K562 (cell line): ENCODE measurements around the gene ZBTB7A. TPM values are rescaled to one million over a fixed set of nuclear protein-coding genes. Genes with fewer than 3 reads are reported as not detected.

Source experiments
- CCNT2 ChIP-seq: IDR thresholded peaks from 2 replicates; pipeline ENCODE4 v1.6.1; 2011; ENCODE audit warnings: borderline replicate concordance, low read depth, mild to moderate bottlenecking, moderate library complexity, mixed read lengths, low read length; ENCODE audit not compliant: insufficient read length; ENCODE audit errors: extremely low read depth
- CXXC5 ChIP-seq: fragments of 250-450 bp; sonication (Bioruptor Pico); IDR thresholded peaks from 2 replicates; pipeline ENCODE4 v1.8.0; 2022; ENCODE audit warnings: inconsistent platforms, mild to moderate bottlenecking, moderate library complexity
- EGR1 ChIP-seq: fragments of 450-650 bp; conservative IDR thresholded peaks from 2 replicates; pipeline ENCODE4 v1.6.1; 2017; ENCODE audit warnings: mild to moderate bottlenecking
- GABPA ChIP-seq: fragments of 200-800 bp; sonication (Bioruptor generic); conservative IDR thresholded peaks from 2 replicates; pipeline ENCODE4 v1.6.1; 2016; ENCODE audit warnings: low read depth, missing genetic modification characterization, missing compliant biosample characterization
- HNRNPK ChIP-seq: fragments of 200-400 bp; formaldehyde crosslinking; IDR thresholded peaks from one replicate; pipeline ENCODE4 v1.6.1; 2018; ENCODE audit warnings: mild to moderate bottlenecking, low read depth, low read length; ENCODE audit not compliant: poor library complexity, severe bottlenecking
- KDM5B ChIP-seq: fragments of 200-600 bp; sonication (generic); IDR thresholded peaks from 2 replicates; pipeline ENCODE4 v1.6.1; 2012; ENCODE audit warnings: low read depth, mild to moderate bottlenecking, moderate library complexity, low read length, control low read depth, inconsistent platforms; ENCODE audit not compliant: insufficient replicate concordance
- MAZ ChIP-seq, 2 experiments: fragments of 450-650 bp in 1 of 2; sonication (generic) in 1 of 2; formaldehyde crosslinking; IDR thresholded peaks in 1 of 2; conservative IDR thresholded peaks in 1 of 2; 2 replicates each; pipeline versions ENCODE4 v1.4.0 to v1.5.0; 2020; ENCODE audit warnings: mild to moderate bottlenecking in 1 of 2, missing genetic modification reagents in 1 of 2
- MBD2 ChIP-seq: sonication (generic); IDR thresholded peaks from 2 replicates; pipeline ENCODE4 v1.6.1; 2016; ENCODE audit warnings: low read depth, borderline replicate concordance
- MTF1 ChIP-seq: fragments of 250-450 bp; sonication (Bioruptor Pico); IDR thresholded peaks from 2 replicates; pipeline ENCODE4 v1.9.0; 2021; ENCODE audit warnings: moderate library complexity, mild to moderate bottlenecking, inconsistent platforms, borderline replicate concordance
- NR2C2 ChIP-seq, 2 experiments: fragments of 200-800 bp in 1 of 2; sonication (Bioruptor generic) in 1 of 2; sonication (generic) in 1 of 2; formaldehyde crosslinking in 1 of 2; IDR thresholded peaks; 2 replicates each; pipeline versions ENCODE4 v1.6.1 to v1.8.0; 2016 to 2022; ENCODE audit warnings: mild to moderate bottlenecking in 1 of 2, missing compliant biosample characterization in 1 of 2, missing genetic modification characterization in 1 of 2, missing genetic modification reagents in 1 of 2
- POLR2B ChIP-seq: fragments of 450-650 bp; IDR thresholded peaks from 2 replicates; pipeline ENCODE4 v1.6.1; 2018; ENCODE audit warnings: low read depth; ENCODE audit not compliant: partially characterized antibody
- SAFB ChIP-seq: fragments of 200-400 bp; formaldehyde crosslinking; IDR thresholded peaks from 2 replicates; pipeline ENCODE4 v1.6.1; 2017; ENCODE audit warnings: low read depth, low read length, borderline replicate concordance
- SMAD4 ChIP-seq: fragments of 250-450 bp; sonication (Bioruptor Pico); conservative IDR thresholded peaks from 2 replicates; pipeline ENCODE4 v1.8.0; 2021; ENCODE audit warnings: inconsistent platforms, mild to moderate bottlenecking, moderate library complexity
- TAF1 ChIP-seq: IDR thresholded peaks from 2 replicates; pipeline ENCODE4 v1.6.1; 2011; ENCODE audit warnings: mild to moderate bottlenecking, low read length, moderate library complexity; ENCODE audit not compliant: insufficient read depth, control insufficient read depth, severe bottlenecking; ENCODE audit errors: extremely low read depth
- TEAD1 ChIP-seq, 2 experiments: fragments of 450-650 bp in 1 of 2; sonication (generic) in 1 of 2; formaldehyde crosslinking; IDR thresholded peaks; 2 replicates each; pipeline versions ENCODE4 v1.4.0 to v1.8.0; 2020 to 2022; ENCODE audit warnings: mild to moderate bottlenecking in 2 of 2, missing genetic modification reagents in 1 of 2
- ZNF121 ChIP-seq: sonication (generic); formaldehyde crosslinking; conservative IDR thresholded peaks from 2 replicates; pipeline ENCODE4 v1.8.0; 2022; ENCODE audit warnings: missing genetic modification reagents
- polyA plus RNA-seq, 8 experiments: library from polyadenylated mRNA; depleted of rRNA in 4 of 8; stranded (reverse) in 5 of 8; unstranded in 3 of 8; fragments of >200 nt; fragmentation: Nextera tagmentation in 2 of 8; fragmentation: Illumina TruSeq in 1 of 8; extraction: Ambion mirVana in 2 of 8; extraction: Trizol in 1 of 8; gene quantifications; 2 replicates each; pipeline versions ENCODE4 v1.2.1 to v1.2.3, GENCODE V29; 2011 to 2014; ENCODE audit warnings: inconsistent platforms in 1 of 8, missing spikeins in 1 of 8
- total RNA-seq, 7 experiments: library from RNA; depleted of rRNA in 6 of 7; stranded (reverse); fragments of >200 nt in 6 of 7; fragmentation: Illumina TruSeq in 2 of 7; extraction: Trizol in 2 of 7; gene quantifications; 2 replicates each; pipeline versions ENCODE4 v1.2.1 to v1.2.3, GENCODE V29; 2011 to 2021; ENCODE audit warnings: low replicate concordance in 1 of 7
- TF ChIP-seq, protein P1 (sequence below): fragments of 200-800 bp; sonication (Bioruptor generic); IDR thresholded peaks from 2 replicates; pipeline ENCODE4 v1.6.1; 2017; ENCODE audit warnings: missing genetic modification characterization, missing compliant biosample characterization
- TF ChIP-seq, protein P2 (sequence below): sonication (generic); formaldehyde crosslinking; IDR thresholded peaks from 2 replicates; pipeline ENCODE4 v1.8.0; 2022; ENCODE audit warnings: missing genetic modification reagents, mild to moderate bottlenecking, moderate library complexity, borderline replicate concordance
- TF ChIP-seq, protein P3 (sequence below), 2 experiments: fragments of 250-450 bp in 1 of 2; fragments of 450-650 bp in 1 of 2; sonication (Bioruptor Pico) in 1 of 2; IDR thresholded peaks; 2 replicates each; pipeline versions ENCODE4 v1.6.1 to v1.8.0; 2016 to 2021; ENCODE audit warnings: mild to moderate bottlenecking in 2 of 2, moderate library complexity in 2 of 2, missing compliant biosample characterization in 1 of 2, missing genetic modification characterization in 1 of 2

Gene ZBTB7A
- total and polyA plus RNA-seq, 9 of the 15 experiments (the other 6 are each of a cell fraction or from before 2014, with no cell fraction given), result 0.11 to 34.0 (median 4.6) TPM

DNA sequence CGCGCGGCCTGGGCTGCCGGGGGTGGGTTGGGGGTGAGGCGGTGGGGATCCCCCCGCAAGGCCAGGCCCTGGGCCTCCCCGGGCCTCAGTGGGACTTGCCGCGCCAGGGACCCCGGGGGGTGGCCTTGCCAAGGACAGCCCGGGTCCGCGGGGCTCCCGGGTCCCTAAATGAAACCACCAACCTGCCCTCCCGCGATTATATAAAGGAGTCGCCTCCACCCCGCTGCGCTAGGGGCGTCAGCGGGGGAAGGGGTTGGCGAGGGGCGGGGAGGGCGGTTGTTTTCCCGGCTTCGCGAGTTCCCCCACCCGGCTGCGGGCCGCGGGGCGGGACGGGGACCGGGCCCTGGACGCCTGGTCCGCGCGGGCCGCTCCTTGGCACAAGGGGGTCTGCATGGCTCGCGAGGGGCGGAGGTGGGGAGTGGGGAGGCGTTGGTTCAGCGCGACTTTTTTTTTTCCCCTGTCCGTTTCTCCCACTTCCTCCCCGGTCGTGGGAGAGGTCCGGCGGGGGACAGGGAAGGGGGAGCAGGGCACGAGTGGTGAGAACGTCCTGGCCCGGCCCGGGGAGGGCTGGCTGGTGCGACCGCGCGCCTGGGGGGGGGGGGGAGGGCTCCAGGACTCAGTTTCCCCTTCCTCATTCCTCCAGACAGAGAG, 822 bp upstream of the ZBTB7A start (continued):
- TF ChIP-seq TAF1 (peak; percentile 38), SMAD4 (0 out of 2 replicates have a peak, but pooled peaks have one; percentile 16), KDM5B (peak; percentile 52), GABPA (tag) (0 out of 2 replicates have a peak, but pooled peaks have one; percentile 10), MBD2 (0 out of 2 replicates have a peak, but pooled peaks have one; percentile 13), MAZ (CRISPR knock-in tag; conservative IDR thresholded peaks at IDR 0.05 in 1 of 2, IDR thresholded peaks at IDR 0.05 in 1 of 2) (peak; percentile 54 to 79), ZNF121 (CRISPR knock-in tag) (no peak), SAFB (0 out of 2 replicates have a peak, but pooled peaks have one; percentile 46), NR2C2 (CRISPR knock-in tag; IDR thresholded peaks at IDR 0.05) (no peak), NR2C2 (tag; IDR thresholded peaks at IDR 0.05) (0 out of 2 replicates have a peak, but pooled peaks have one; percentile 14), MTF1 (no peak), HNRNPK (peak; percentile 83), CXXC5 (CRISPR knock-in tag) (peak; percentile 46; the same call in 1 of the 2 replicates), EGR1 (peak; percentile 40), POLR2B (peak; percentile 37), CCNT2 (peak; percentile 13), TEAD1 (CRISPR knock-in tag; IDR thresholded peaks at IDR 0.05) (peak in 1 of 2 experiments; percentile 23; a peak in 1 of 4 replicates)
- TF ChIP-seq, protein P1, sequence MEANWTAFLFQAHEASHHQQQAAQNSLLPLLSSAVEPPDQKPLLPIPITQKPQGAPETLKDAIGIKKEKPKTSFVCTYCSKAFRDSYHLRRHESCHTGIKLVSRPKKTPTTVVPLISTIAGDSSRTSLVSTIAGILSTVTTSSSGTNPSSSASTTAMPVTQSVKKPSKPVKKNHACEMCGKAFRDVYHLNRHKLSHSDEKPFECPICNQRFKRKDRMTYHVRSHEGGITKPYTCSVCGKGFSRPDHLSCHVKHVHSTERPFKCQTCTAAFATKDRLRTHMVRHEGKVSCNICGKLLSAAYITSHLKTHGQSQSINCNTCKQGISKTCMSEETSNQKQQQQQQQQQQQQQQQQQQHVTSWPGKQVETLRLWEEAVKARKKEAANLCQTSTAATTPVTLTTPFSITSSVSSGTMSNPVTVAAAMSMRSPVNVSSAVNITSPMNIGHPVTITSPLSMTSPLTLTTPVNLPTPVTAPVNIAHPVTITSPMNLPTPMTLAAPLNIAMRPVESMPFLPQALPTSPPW (CRISPR knock-in tag), result peak; percentile 87
- TF ChIP-seq, protein P2, sequence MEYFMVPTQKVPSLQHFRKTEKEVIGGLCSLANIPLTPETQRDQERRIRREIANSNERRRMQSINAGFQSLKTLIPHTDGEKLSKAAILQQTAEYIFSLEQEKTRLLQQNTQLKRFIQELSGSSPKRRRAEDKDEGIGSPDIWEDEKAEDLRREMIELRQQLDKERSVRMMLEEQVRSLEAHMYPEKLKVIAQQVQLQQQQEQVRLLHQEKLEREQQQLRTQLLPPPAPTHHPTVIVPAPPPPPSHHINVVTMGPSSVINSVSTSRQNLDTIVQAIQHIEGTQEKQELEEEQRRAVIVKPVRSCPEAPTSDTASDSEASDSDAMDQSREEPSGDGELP (CRISPR knock-in tag), result peak; percentile 39; the same call in 1 of the 2 replicates
- TF ChIP-seq, protein P3, sequence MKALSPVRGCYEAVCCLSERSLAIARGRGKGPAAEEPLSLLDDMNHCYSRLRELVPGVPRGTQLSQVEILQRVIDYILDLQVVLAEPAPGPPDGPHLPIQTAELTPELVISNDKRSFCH (CRISPR knock-in tag; IDR thresholded peaks at IDR 0.05), result no peak
- TF ChIP-seq, protein P3 (tag; IDR thresholded peaks at IDR 0.05), result no peak
